ENCODE data around the gene IVNS1ABP.

IVNS1ABP gene

GRCh38 chr1:185312361-185313138 lies 4.5 kb downstream of the IVNS1ABP start:
- H3K4me3 ChIP-seq (replicated peaks; ENCODE audit: low read depth, low read length), result no peak overlapping the region; the same call in 1 of the 2 replicates
- no peak for DNase-seq (ENCODE audit: extremely low read depth, insufficient read length)
- H3K27me3 ChIP-seq (replicated peaks; ENCODE audit: control insufficient read depth, insufficient read depth, low read length), result no peaks in the 10 kb centered on the region
- TF ChIP-seq, protein P1, sequence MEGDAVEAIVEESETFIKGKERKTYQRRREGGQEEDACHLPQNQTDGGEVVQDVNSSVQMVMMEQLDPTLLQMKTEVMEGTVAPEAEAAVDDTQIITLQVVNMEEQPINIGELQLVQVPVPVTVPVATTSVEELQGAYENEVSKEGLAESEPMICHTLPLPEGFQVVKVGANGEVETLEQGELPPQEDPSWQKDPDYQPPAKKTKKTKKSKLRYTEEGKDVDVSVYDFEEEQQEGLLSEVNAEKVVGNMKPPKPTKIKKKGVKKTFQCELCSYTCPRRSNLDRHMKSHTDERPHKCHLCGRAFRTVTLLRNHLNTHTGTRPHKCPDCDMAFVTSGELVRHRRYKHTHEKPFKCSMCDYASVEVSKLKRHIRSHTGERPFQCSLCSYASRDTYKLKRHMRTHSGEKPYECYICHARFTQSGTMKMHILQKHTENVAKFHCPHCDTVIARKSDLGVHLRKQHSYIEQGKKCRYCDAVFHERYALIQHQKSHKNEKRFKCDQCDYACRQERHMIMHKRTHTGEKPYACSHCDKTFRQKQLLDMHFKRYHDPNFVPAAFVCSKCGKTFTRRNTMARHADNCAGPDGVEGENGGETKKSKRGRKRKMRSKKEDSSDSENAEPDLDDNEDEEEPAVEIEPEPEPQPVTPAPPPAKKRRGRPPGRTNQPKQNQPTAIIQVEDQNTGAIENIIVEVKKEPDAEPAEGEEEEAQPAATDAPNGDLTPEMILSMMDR (IDR thresholded peaks at IDR 0.05; ENCODE audit: insufficient read depth, low read length, poor library complexity, severe bottlenecking), result no peak
- no peaks in the 10 kb centered on the region; the same call in 1 of the 2 replicates for H3K36me3 ChIP-seq (ENCODE audit: control insufficient read depth, insufficient read depth, low read length)

GRCh38 chr1:185311589-185312225 lies 5.3 kb downstream of the IVNS1ABP start:
- no peak for DNase-seq (ENCODE audit: extremely low read depth, insufficient read length)
- TF ChIP-seq, protein P1 (IDR thresholded peaks at IDR 0.05; ENCODE audit: insufficient read depth, low read length, poor library complexity, severe bottlenecking), result no peak
- H3K27me3 ChIP-seq (replicated peaks; ENCODE audit: control insufficient read depth, insufficient read depth, low read length), result no peaks in the 10 kb centered on the region
- H3K4me3 ChIP-seq (replicated peaks; ENCODE audit: low read depth, low read length), result no peak overlapping the region
- H3K36me3 ChIP-seq (ENCODE audit: control insufficient read depth, insufficient read depth, low read length), result no peaks in the 10 kb centered on the region; the same call in 1 of the 2 replicates

- Histone ChIP-seq H3K27me3 (replicated peaks; ENCODE audit: control insufficient read depth, insufficient read depth, low read length) (no peaks in the 10 kb centered on the region), H3K4me3 (replicated peaks; ENCODE audit: low read depth, low read length) (no peak overlapping the region), H3K36me3 (ENCODE audit: control insufficient read depth, insufficient read depth, low read length) (peaks cover 6% of the 10 kb centered on the region)
- TF ChIP-seq, protein P1 (IDR thresholded peaks at IDR 0.05; ENCODE audit: insufficient read depth, low read length, poor library complexity, severe bottlenecking), result no peak
- DNase-seq (ENCODE audit: extremely low read depth, insufficient read length), result no peak
Measured at GRCh38 chr1:185309566-185309965, 7.5 kb downstream of the IVNS1ABP start.

DNA sequence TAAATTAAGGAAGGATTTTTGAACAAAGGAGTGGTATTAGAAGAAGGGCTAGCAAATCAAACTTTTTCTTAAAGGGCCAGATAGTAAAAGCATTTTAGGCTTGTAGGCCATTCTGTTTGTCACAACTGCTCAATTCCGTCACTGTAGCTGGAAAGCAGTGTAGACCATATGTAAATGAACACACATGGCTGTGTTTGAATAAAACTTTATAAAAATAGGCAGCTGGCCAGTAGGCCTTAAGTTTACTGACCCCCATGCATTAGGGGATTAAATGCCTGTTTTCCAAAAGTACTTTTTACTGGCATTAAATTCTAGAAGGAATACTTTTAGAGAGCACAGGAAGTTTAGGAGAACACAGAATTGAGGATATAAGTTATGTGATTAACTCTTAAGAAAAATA lies 8.9 kb downstream of the IVNS1ABP start:
- no peak overlapping the region for H3K4me3 ChIP-seq (replicated peaks; ENCODE audit: low read depth, low read length)
- H3K36me3 ChIP-seq (ENCODE audit: control insufficient read depth, insufficient read depth, low read length), result peaks cover 6% of the 10 kb centered on the region
- TF ChIP-seq, protein P1 (IDR thresholded peaks at IDR 0.05; ENCODE audit: insufficient read depth, low read length, poor library complexity, severe bottlenecking), result no peak
- no peaks in the 10 kb centered on the region for H3K27me3 ChIP-seq (replicated peaks; ENCODE audit: control insufficient read depth, insufficient read depth, low read length)
- no peak for DNase-seq (ENCODE audit: extremely low read depth, insufficient read length)

DNA sequence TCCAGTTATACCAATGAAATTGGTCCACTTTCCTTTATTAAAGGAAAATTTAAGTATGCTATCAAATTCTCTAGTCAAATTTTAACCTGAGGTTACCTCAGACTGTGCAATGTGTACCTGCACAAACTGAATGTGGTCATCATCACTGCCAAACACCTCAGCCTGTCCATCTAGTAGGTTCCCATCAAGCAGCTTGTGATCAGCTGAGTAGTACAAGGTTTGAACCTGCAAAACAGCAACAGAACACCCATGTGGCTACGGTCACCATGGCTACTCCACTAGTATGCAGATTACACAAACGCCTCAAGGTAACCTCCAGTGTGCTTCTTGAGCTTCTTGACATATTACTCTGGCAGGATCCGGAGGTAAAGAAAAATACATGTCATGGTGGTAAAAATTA lies 11.6 kb downstream of the IVNS1ABP start:
- H3K36me3 ChIP-seq (ENCODE audit: control insufficient read depth, insufficient read depth, low read length), result peaks cover 14% of the 10 kb centered on the region
- TF ChIP-seq, protein P1 (IDR thresholded peaks at IDR 0.05; ENCODE audit: insufficient read depth, low read length, poor library complexity, severe bottlenecking), result no peak
- no peak for DNase-seq (ENCODE audit: extremely low read depth, insufficient read length)

More for the DNA sequence above, 11.6 kb downstream of the IVNS1ABP start:
- Histone ChIP-seq H3K27me3 (replicated peaks; ENCODE audit: control insufficient read depth, insufficient read depth, low read length) (no peaks in the 10 kb centered on the region), H3K4me3 (replicated peaks; ENCODE audit: low read depth, low read length) (no peak overlapping the region)

Data from GM06990 (cell line).